ENCODE data around the gene MOB4.
A peak's percentile ranks its signal among the peaks of the same experiment; 100 is the strongest.

Gene MOB4

GRCh38 chr2:197504512-197504911 is 11.4 kb upstream of the MOB4 start:
- no peak overlapping the region for H3K4me3 ChIP-seq (ENCODE audit: low read depth, low read length)
- no peak for DNase-seq (ENCODE audit: low read depth)
- TF ChIP-seq, protein P1, sequence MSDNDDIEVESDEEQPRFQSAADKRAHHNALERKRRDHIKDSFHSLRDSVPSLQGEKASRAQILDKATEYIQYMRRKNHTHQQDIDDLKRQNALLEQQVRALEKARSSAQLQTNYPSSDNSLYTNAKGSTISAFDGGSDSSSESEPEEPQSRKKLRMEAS (IDR thresholded peaks at IDR 0.05; ENCODE audit: low read depth, low read length): no peak
- no peak for TF ChIP-seq CTCF (IDR thresholded peaks at IDR 0.05; ENCODE audit: low read depth, low read length)
- TF ChIP-seq POLR2A (IDR thresholded peaks at IDR 0.05; ENCODE audit: extremely low read depth, insufficient read length): no peak
- TF ChIP-seq MYC (IDR thresholded peaks at IDR 0.05; ENCODE audit: low read depth, low read length): no peak

- TF ChIP-seq CTCF (IDR thresholded peaks at IDR 0.05; ENCODE audit: low read depth, low read length) (no peak), POLR2A (IDR thresholded peaks at IDR 0.05; ENCODE audit: extremely low read depth, insufficient read length) (no peak)
- TF ChIP-seq, protein P1 (IDR thresholded peaks at IDR 0.05; ENCODE audit: low read depth, low read length): no peak
- no peak for DNase-seq (ENCODE audit: low read depth)
- H3K4me3 ChIP-seq (ENCODE audit: low read depth, low read length): no peak overlapping the region
These were observed 9.2 kb upstream of the MOB4 start for GRCh38 chr2:197506658-197507057.

GRCh38 chr2:197513915-197514314 is 2.0 kb upstream of the MOB4 start:
- no peak overlapping the region for H3K4me3 ChIP-seq (ENCODE audit: low read depth, low read length)
- DNase-seq (ENCODE audit: low read depth): no peak
- TF ChIP-seq CTCF (IDR thresholded peaks at IDR 0.05; ENCODE audit: low read depth, low read length) (no peak), POLR2A (IDR thresholded peaks at IDR 0.05; ENCODE audit: extremely low read depth, insufficient read length) (no peak), MYC (IDR thresholded peaks at IDR 0.05; ENCODE audit: low read depth, low read length) (no peak)
- TF ChIP-seq, protein P1 (IDR thresholded peaks at IDR 0.05; ENCODE audit: low read depth, low read length): no peak

DNA sequence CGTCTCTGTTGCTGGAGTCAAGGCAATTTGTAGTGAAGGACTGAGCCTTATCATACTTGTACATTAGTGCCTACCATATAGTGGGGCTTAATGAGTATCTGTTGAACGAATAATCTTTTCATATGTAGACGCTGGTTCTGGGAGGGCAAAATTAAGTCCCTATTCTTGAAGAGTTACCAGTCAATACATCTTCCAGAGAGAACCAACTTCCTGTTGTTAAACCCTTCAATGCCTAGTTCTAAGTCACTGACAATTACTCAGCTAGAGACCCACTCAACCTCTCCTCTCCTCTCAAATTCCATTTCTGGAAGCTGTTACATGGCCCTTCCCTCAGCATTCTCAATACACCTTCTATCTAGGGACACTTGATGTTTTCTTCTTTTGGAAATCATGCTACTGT is 1.1 kb upstream of the MOB4 start:
- DNase-seq (ENCODE audit: low read depth): peak; percentile 63
- peak overlapping the region; percentile 99 for H3K4me3 ChIP-seq (ENCODE audit: low read depth, low read length)
- TF ChIP-seq MYC (IDR thresholded peaks at IDR 0.05; ENCODE audit: low read depth, low read length): no peak
- no peak for TF ChIP-seq CTCF (IDR thresholded peaks at IDR 0.05; ENCODE audit: low read depth, low read length)

- TF ChIP-seq POLR2A (IDR thresholded peaks at IDR 0.05; ENCODE audit: extremely low read depth, insufficient read length): no peak
- TF ChIP-seq CTCF (IDR thresholded peaks at IDR 0.05; ENCODE audit: low read depth, low read length): no peak
- peak; percentile 29; the same call in 1 of the 2 replicates for TF ChIP-seq MYC (IDR thresholded peaks at IDR 0.05; ENCODE audit: low read depth, low read length)
- TF ChIP-seq, protein P1 (IDR thresholded peaks at IDR 0.05; ENCODE audit: low read depth, low read length): peak; percentile 48; the same call in 1 of the 2 replicates
- no peak for DNase-seq (ENCODE audit: low read depth)
- peak overlapping the region; percentile 99 for H3K4me3 ChIP-seq (ENCODE audit: low read depth, low read length)
These were observed 539 bp upstream of the MOB4 start for GRCh38 chr2:197515315-197515738.

DNA sequence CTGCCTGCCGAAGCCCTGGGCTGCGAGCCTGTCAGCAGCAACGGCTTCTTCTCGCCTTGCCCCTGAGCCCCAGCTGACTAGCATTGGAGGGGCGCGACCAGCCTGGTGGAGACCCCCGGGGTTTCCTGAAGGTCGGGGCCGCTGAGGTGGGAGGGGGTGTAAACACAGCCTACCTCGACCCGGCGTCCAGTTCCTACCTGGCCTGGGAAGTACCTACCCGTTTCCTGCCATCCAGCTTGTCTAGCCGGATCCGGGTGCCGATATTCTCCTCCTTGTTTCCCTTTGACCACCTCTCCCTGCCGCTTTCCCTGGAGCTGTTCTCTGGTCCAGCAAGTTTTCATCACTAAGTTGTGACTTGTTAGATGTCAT is 511 bp downstream of the MOB4 start:
- no peak for TF ChIP-seq CTCF (IDR thresholded peaks at IDR 0.05; ENCODE audit: low read depth, low read length)
- peak; percentile 43 for DNase-seq (ENCODE audit: low read depth)
- peak overlapping the region; percentile 99 for H3K4me3 ChIP-seq (ENCODE audit: low read depth, low read length)
